ENCODE results near the gene ENPP7.

The ENPP7 gene

GRCh38 chr17:79791735-79792161 lies 61.0 kb downstream of the ENPP7 start:
- DNase-seq (ENCODE audit: low spot score): no peak

Small RNA genes within 50 kb of the gene (small RNA-seq; reads per million reads assigned to genes)
- gene MIR4739: 0 to 0.04 reads per million in 2 experiments

Measured in SK-N-DZ (cell line).